Measurements from ENCODE around the gene B4GALNT3.

Gene B4GALNT3

DNA sequence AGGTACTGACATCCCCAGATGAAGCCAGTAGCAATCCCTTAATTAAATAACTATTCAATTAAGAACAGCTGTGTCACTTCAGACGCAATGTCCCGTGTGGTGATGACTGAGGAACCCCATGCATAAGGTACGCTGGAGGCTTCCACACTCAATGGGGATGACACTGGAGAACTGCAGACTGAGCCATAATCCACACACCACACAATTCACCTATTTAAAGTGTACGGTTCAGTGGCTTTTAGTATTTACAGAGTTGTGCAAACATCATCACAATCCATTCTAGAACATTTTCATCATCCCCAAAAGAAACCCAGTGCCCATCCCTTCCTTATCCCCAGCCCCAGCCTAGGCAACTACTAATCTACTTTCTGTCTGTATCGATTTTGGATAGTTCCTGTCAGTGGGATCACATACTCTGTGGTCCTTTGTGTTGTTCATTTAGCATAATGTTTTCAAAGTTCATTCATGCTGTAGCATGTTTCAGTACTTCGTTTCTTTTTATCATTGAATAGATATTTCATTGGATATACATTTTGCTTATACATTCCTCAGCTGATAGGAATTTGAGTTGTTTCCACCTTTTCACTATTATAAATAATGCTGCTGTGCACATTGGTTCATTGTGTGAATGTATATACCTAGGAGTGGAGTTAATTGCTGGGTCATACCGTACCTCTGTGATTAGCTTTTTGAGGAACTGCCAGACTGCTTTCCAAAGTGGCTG is 142.4 kb downstream of the B4GALNT3 start:
- DNase-seq = no peak

DNA sequence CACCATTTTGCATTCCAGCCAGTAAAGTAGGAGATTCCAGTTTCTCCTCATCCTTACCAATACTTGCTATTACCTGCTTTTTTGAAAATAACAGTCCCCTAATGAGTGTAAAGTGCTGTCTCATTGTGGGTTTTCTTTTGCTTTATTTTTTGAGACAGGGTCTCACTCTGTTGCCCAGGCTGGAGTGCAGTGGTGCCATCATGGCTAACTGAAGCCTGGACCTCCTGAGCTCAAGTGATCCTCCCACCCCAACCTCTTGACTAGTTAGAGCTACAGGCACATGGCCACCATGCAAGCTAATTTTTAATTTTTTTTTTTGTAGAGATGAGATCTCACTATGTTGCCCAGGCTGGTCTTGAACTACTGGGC is 142.9 kb downstream of the B4GALNT3 start:
- DNase-seq = no peak

DNA sequence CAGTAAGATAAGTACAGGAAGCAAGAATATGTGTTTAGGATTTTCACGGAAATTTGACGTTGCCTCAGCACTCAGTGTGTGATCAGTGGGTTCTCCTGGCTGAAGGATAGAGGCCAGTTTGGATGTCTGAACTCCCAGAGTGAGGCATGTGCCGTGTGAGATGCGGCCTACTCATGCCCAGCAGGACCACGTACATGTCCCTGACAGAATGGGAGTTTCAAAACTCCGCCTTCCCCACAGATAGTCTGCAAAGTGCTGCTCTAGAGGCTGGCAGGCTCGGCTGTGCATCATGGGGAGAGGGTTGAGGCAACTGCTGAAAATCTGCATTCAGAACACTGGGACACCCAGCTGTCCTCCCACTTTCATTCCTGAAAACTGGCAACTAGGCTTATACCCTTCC is 145.2 kb downstream of the B4GALNT3 start:
- no peak for DNase-seq

DNA sequence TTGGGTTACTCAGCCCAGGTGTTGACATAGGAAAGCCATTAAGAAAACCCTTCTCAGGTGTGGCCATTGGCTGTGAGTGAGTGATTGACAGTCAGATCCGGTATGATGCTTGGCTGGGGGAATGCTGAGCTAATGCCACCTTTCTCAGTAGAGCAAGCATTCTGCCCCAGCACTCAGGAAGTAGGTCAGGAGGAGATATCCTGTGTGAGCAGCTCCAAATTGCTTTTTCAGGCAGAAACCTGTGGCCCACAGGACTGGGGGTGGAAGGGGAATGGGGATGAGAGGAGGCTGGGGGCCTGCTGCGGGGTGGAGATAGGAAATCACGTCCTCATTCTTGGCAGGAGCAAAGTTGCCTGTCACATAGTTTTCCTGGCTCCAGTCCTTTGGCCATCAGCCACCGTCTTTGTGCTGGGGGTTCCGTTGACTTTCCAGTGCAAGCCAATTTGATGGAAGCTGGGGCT is 147.8 kb downstream of the B4GALNT3 start:
- no peak for DNase-seq

DNA sequence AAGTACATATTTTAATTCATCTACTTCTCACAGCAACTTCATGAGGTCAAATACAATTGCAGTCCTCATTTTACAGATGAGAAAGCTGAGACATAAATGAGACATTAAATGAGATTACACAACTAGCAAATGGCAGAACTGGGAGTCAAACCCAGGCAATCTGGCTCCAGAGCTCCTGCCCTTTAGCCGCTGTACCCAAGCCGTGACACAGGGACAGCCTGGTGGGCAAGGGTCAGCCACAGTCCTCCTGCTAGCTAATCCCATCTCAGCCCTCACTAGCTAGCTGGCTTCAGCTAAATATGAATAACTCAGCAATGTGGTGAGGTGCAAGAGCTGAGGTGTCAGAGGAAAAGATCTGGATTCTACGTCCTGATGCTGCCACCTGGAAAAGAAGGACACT is 148.7 kb downstream of the B4GALNT3 start:
- DNase-seq = no peak

DNA sequence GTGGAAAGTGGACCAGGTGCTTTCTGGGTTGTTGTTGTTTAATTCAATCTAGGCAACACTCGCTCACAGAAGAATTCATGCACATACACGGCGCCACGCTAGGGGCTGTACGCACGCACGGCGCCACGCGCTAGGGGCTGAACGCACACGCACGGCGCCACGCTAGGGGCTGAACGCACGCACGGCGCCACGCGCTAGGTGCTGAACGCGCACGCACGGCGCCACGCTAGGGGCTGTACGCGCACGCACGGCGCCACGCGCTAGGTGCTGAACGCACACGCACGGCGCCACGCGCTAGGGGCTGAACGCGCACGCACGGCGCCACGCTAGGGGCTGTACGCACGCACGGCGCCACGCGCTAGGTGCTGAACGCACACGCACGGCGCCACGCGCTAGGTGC is 149.2 kb downstream of the B4GALNT3 start:
- DNase-seq = no peak

DNA sequence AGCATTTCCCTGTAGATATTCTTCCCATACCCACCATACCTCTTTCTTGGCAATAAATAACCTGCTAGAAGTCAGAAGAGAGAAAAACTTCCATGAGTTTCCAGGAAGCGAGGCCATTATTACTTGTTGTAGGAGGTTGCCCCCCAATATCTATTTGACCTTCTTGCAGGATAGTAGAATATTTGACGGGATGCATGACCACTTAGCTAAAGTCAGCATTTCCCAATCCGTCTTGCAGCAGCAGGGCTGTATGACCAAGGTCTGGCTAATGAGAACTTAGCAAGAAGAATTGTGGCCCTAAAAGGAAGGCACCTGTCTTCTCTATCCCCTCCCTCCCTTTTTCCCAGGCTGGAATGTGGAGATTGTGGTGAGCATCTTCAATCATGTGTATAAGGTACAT is 152.0 kb downstream of the B4GALNT3 start:
- no peak for DNase-seq

DNA sequence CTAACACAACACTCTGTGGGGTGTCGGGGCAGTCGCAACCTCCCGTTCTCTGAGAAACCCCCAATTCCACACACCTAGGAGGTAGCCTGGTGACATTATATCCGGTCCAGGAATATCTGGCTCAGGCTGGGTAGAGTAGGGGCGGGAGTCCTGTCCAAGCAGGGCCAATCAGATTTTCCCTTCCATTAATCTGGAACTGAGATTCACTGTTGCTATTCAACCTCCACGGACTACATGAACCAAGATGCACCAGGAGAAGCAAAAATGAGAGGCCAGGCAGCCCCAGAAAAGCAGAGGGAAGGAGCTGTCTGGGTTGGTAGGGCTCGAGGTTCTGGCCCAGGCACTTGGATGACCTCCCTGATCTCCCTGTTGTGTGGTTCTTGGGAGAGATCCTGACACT is 152.6 kb downstream of the B4GALNT3 start:
- DNase-seq = no peak

DNA sequence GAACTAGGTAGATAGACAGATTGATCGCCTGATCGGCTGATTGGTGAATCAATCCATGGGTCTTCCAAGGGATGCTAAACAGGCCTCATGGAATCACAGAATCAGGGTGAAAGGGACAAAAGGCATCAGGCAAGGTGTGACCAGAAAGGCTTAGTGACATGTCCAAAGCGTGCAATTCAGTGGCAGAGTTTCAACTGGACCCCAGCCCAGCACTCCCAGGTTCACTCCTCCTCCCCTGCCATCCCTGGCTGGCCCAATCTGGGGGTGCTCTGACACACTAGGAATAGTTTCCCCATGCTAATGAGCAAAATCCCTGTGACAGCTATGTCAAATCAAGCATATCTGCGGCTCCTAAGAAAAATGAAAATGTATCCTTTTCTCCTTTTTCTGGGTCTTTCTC is 153.1 kb downstream of the B4GALNT3 start:
- no peak for DNase-seq

Measured in DMS 273 treated with DMSO at 0.1 percent for 48 hours (cell line).